OCI-LY3 (cell line): Measurements from ENCODE around the gene DSTYK.

Experiments used
- CTCF ChIP-seq: fragments of 200-600, 300-600 bp; sonication (generic); IDR thresholded peaks from 2 replicates; pipeline ENCODE4 v1.5.1; 2014; ENCODE audit warnings: antibody characterized with exemption, low read length, low read depth
- EZH2phosphoT487 ChIP-seq: fragments of 200-600 bp; shearing (Covaris generic); IDR thresholded peaks from 2 replicates; pipeline ENCODE4 v1.6.1; 2018; ENCODE audit warnings: antibody characterized with exemption, mixed run types, low read depth

- TF ChIP-seq CTCF (no peak), EZH2phosphoT487 (no peak)
Observed at GRCh38 chr1:205240118-205240517, 28.6 kb upstream of the DSTYK start.
